Lower leg skin (tissue), 4 donors: ENCODE measurements around the gene FIBCD1. TPM values are rescaled to one million over a fixed set of nuclear protein-coding genes. Genes with fewer than 3 reads are reported as not detected.

Experiments used
- DNase-seq, 2 donors: peaks; one replicate each; pipeline ENCODE4 v3.0.0-alpha.2; 2019; ENCODE audit warnings: low spot score in 2 of 2
- H3K4me3 ChIP-seq: fragments of 200-600 bp; sonication (generic); 2 replicates; pipeline ENCODE4 v1.5.1; 2017; ENCODE audit warnings: mild to moderate bottlenecking, low read depth; ENCODE audit not compliant: poor library complexity, severe bottlenecking
- CTCF ChIP-seq, 3 donors: fragments of 450-650 bp; IDR thresholded peaks; one replicate each; pipeline ENCODE4 v1.5.1; 2016; ENCODE audit warnings: antibody characterized with exemption in 3 of 3, mild to moderate bottlenecking in 3 of 3, moderate library complexity in 2 of 3
- POLR2A ChIP-seq, 2 donors: fragments of 450-650 bp; IDR thresholded peaks; one replicate each; pipeline ENCODE4 v1.6.1; 2016 to 2017; ENCODE audit warnings: antibody characterized with exemption in 2 of 2, mild to moderate bottlenecking in 1 of 2, moderate library complexity in 1 of 2
- WGBS, 2 donors: methylation state at CpG; one replicate each; pipeline ENCODE4 v1.1.5; 2018; 5-methylcytosine and 5-hydroxymethylcytosine counted together
- intact Hi-C: fragments of 100-400 bp; cut with DNase I; formaldehyde crosslinking; loops from one replicate; pipeline ENCODE4 v1.15.0; 2023; ENCODE audit warnings: low total_unique reads
- total RNA-seq, 4 donors: library from RNA; depleted of rRNA; stranded (reverse); fragments of >200 nt; gene quantifications; one replicate each; pipeline ENCODE4 v1.1.0, GENCODE V29; 2016

Gene FIBCD1
- total RNA-seq, 4 donors from 2014 or later: 0.17 to 0.42 TPM; not detected in 2

DNA sequence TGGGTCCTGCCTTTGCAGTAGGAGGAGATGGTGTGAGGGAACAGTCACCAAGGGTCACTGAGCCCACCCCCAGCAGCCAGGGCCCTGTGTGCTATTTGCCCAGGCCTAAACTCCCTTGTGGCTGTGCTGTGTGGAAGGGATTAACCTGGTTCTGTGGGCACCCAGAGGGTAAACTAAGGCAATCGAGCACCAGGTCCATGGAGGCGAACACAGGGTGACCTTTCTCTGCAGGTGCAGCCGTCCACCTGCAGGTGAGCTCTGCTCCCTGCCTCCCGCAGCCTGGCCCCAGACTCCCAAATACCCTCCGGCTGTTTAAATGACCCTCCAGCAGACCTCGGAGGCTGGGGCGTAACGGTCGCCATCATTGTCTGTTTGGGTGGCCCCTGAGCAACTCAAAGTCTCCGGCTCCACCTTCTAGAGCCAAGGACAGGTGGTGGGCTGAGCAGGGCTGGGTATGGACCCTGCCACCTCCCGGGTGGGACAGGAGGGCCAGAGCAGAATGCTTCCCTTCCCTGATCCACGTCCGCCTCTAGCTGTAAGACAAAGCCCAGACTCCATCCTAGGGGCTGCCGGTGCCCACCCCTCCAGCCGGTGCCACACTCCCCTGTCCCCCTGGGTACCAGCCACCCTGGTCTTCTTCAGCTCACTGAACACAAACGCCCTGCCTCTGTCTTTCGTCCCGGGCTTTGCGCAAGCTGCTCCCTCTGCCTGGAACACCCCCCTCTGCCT is 34.1 kb upstream of the FIBCD1 start:
- WGBS, 2 donors: 69 to 71% methylated on average over 16 to 19 of the region's 19 CpGs
- no peak overlapping the region for H3K4me3 ChIP-seq
- TF ChIP-seq CTCF (IDR thresholded peaks at IDR 0.05) (no peak), POLR2A (IDR thresholded peaks at IDR 0.05) (no peak)
- intact Hi-C loops: no loop called here
- DNase-seq: no peak

DNA sequence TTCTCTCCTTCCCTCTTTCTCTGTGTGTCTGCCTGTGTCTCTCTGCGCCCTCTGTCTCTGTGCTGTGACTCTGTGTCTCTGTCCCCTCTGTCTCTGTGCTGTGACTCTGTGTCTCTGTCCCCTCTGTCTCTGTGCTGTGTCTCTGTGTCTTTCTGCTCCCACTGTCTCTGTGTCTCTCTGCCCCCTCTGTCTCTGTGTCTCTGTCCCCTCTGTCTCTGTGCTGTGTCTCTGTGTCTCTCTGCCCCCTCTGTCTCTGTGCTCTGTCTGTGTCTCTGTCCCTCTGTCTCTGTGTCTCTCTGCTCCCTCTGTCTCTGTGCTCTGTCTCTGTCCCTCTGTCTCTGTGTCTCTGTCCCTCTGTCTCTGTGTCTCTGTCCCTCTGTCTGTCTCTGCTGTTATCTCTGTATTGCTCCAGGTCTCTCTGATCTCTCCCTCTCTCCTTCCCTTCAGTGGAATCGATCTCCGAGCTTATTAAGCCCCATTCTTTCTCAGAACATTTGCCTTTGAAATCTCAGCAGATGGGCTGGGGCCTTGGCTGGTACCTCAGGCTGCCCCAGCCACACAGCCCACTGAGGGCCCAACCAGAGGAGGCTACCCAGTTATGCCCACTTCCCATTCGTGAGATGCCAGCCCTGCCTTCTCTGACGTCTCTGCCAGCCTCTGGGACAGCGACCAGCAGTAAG is 33.4 kb upstream of the FIBCD1 start:
- TF ChIP-seq POLR2A (IDR thresholded peaks at IDR 0.05): no peak
- TF ChIP-seq CTCF (IDR thresholded peaks at IDR 0.05): no peak
- DNase-seq: no peak
- WGBS, 2 donors: 62 to 67% methylated on average over 6 of the region's 6 CpGs
- intact Hi-C loops: no loop called here
- H3K4me3 ChIP-seq: no peak overlapping the region

GRCh38 chr9:130971294-130971849 is 32.3 kb upstream of the FIBCD1 start:
- 73% methylated on average over 12 of the region's 12 CpGs for WGBS, 2 donors
- no peak overlapping the region for H3K4me3 ChIP-seq
- DNase-seq: no peak
- TF ChIP-seq POLR2A (IDR thresholded peaks at IDR 0.05) (no peak), CTCF (IDR thresholded peaks at IDR 0.05) (no peak)
- intact Hi-C loops: no loop called here

GRCh38 chr9:130970855-130971254 is 31.8 kb upstream of the FIBCD1 start:
- no peak overlapping the region for H3K4me3 ChIP-seq
- no peak for DNase-seq
- 76 to 78% methylated on average over 3 of the region's 3 CpGs for WGBS, 2 donors
- TF ChIP-seq POLR2A (IDR thresholded peaks at IDR 0.05): no peak
- no peak for TF ChIP-seq CTCF (IDR thresholded peaks at IDR 0.05)
- intact Hi-C loops: no loop called here

DNA sequence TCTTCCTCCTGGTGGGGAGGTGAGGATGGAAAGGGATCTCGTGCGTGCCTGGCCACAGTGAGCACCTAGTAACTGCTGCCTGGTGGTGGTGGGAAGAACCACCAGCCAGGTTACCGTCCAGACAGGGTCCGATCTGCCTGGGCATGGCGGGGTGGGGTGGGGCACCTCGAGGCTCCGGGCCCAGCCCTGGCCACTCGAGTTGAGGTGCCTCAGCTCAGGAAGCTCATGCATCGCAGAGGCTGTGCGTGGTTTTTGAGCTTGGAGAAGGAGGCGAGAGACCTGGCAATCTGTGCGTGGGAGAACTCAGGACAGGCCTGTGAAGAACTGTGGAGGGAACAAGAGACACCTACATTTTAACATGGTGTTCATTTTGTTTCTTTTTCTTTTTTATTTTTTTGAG is 31.0 kb upstream of the FIBCD1 start:
- DNase-seq: no peak
- H3K4me3 ChIP-seq: no peak overlapping the region
- TF ChIP-seq CTCF (IDR thresholded peaks at IDR 0.05): no peak
- TF ChIP-seq POLR2A (IDR thresholded peaks at IDR 0.05): no peak
- WGBS, 2 donors: 71 to 76% methylated on average over 12 of the region's 12 CpGs
- intact Hi-C loops: no loop called here
